HL-60 (cell line): ENCODE measurements around the gene HDAC9.

ENCODE experiments used
- DNase-seq, 2 experiments: peaks; one replicate each; pipeline ENCODE4 v3.0.0-alpha.2; 2010 to 2020; ENCODE audit warnings: low read depth in 1 of 2, low spot score in 1 of 2
- H3K27ac ChIP-seq: fragments of 250-450 bp; sonication (Bioruptor Pico); replicated peaks from 2 replicates; pipeline ENCODE4 v1.5.1; 2020; ENCODE audit warnings: mild to moderate bottlenecking, moderate library complexity
- H3K27me3 ChIP-seq: fragments of 250-450 bp; sonication (Bioruptor Pico); 2 replicates; pipeline ENCODE4 v1.5.1; 2021; ENCODE audit warnings: mild to moderate bottlenecking, moderate library complexity; ENCODE audit not compliant: insufficient read depth, poor library complexity, severe bottlenecking
- H3K4me3 ChIP-seq: replicated peaks from 2 replicates; pipeline ENCODE4 v1.5.1; 2011; ENCODE audit warnings: mild to moderate bottlenecking, control low read depth, low read length; ENCODE audit not compliant: insufficient read depth
- CTCF ChIP-seq: IDR thresholded peaks from one replicate; pipeline ENCODE4 v1.5.1; 2011; ENCODE audit warnings: low read length, control low read depth, inconsistent platforms; ENCODE audit not compliant: insufficient read depth
- GABPA ChIP-seq: IDR thresholded peaks from 2 replicates; pipeline ENCODE4 v1.6.1; 2012; ENCODE audit warnings: low read depth
- POLR2AphosphoS5 ChIP-seq: IDR thresholded peaks from 2 replicates; pipeline ENCODE4 v1.6.1; 2012; ENCODE audit warnings: low read depth
- REST ChIP-seq: IDR thresholded peaks from 2 replicates; pipeline ENCODE4 v1.6.1; 2012; ENCODE audit warnings: low read depth; ENCODE audit not compliant: insufficient replicate concordance
- SPI1 ChIP-seq: IDR thresholded peaks from 2 replicates; pipeline ENCODE4 v1.6.1; 2012; ENCODE audit warnings: low read depth, mild to moderate bottlenecking, borderline replicate concordance

HDAC9 gene

GRCh38 chr7:18831419-18831818 lies 335.9 kb downstream of the HDAC9 start:
- H3K27me3 ChIP-seq, result no peaks in the 10 kb centered on the region
- no peak overlapping the region for H3K4me3 ChIP-seq
- TF ChIP-seq REST (no peak), CTCF (no peak), SPI1 (no peak), GABPA (no peak), POLR2AphosphoS5 (no peak)
- no peak overlapping the region for H3K27ac ChIP-seq
- no peak for DNase-seq

DNA sequence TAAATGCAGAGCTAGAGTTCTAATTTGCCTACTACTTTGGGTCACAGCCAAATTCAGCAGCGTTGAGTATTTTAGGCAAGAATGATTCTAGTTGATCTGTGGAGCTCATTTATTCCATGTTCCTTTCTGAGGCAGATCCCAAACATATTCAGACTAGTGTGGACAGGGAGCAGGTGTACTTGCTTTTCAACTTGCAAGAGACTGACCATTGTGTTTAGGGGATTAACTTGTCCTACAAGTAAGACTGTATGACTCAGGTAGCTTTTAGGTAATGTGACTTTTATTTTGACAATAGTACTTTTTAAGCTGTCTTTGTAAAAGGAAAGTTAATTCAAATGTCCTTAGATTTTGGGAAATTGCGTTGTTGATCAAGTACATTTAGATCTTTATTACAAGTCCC lies 336.4 kb downstream of the HDAC9 start:
- no peak for DNase-seq
- TF ChIP-seq SPI1, result no peak
- TF ChIP-seq CTCF, result no peak
- H3K27ac ChIP-seq, result no peak overlapping the region
- no peaks in the 10 kb centered on the region for H3K27me3 ChIP-seq
- no peak overlapping the region for H3K4me3 ChIP-seq

- Histone ChIP-seq H3K4me3 (no peak overlapping the region), H3K27ac (no peak overlapping the region), H3K27me3 (no peaks in the 10 kb centered on the region)
- DNase-seq, result no peak
- TF ChIP-seq SPI1 (no peak), POLR2AphosphoS5 (no peak), GABPA (no peak), REST (no peak), CTCF (no peak)
Measured at GRCh38 chr7:18834577-18834976, 339.0 kb downstream of the HDAC9 start.

- DNase-seq, result no peak
- H3K4me3 ChIP-seq, result no peak overlapping the region
- TF ChIP-seq POLR2AphosphoS5 (no peak), GABPA (no peak), CTCF (no peak), REST (no peak), SPI1 (no peak)
- H3K27me3 ChIP-seq, result no peaks in the 10 kb centered on the region
- no peak overlapping the region for H3K27ac ChIP-seq
Measured at GRCh38 chr7:18835001-18835690, 339.6 kb downstream of the HDAC9 start.
